ENCODE results near the gene TLL1. TPM values are rescaled to one million over a fixed set of nuclear protein-coding genes. Genes with fewer than 3 reads are reported as not detected.

Gene TLL1
- total RNA-seq, 4 donors from 2014 or later: 1.7 to 9.6 (median 7.1) TPM

- no peak for TF ChIP-seq CTCF (IDR thresholded peaks at IDR 0.05; ENCODE audit: low read depth)
Observed at GRCh38 chr4:165992283-165992682, 119.2 kb downstream of the TLL1 start.

- no peak for TF ChIP-seq CTCF (IDR thresholded peaks at IDR 0.05; ENCODE audit: low read depth)
Observed at GRCh38 chr4:165994701-165995100, 121.7 kb downstream of the TLL1 start.

- no peak for TF ChIP-seq CTCF (IDR thresholded peaks at IDR 0.05; ENCODE audit: low read depth)
Observed at GRCh38 chr4:166003811-166004210, 130.8 kb downstream of the TLL1 start.

- no peak for TF ChIP-seq CTCF (IDR thresholded peaks at IDR 0.05; ENCODE audit: low read depth)
Observed at GRCh38 chr4:166006217-166006616, 133.2 kb downstream of the TLL1 start.

- TF ChIP-seq CTCF (IDR thresholded peaks at IDR 0.05; ENCODE audit: low read depth): no peak
Observed at GRCh38 chr4:166008510-166008909, 135.5 kb downstream of the TLL1 start.

GRCh38 chr4:166012129-166013030 lies 139.3 kb downstream of the TLL1 start:
- no peak for TF ChIP-seq CTCF (IDR thresholded peaks at IDR 0.05; ENCODE audit: low read depth)

- no peak for TF ChIP-seq CTCF (IDR thresholded peaks at IDR 0.05; ENCODE audit: low read depth)
Observed at GRCh38 chr4:166014411-166014810, 141.4 kb downstream of the TLL1 start.
